Prostate gland (tissue), 2 donors: Measurements from ENCODE around the gene CABP7.

Experiments used
- POLR2A ChIP-seq: fragments of 450-650 bp; IDR thresholded peaks from one replicate; pipeline ENCODE4 v1.6.1; 2016; ENCODE audit warnings: antibody characterized with exemption, mild to moderate bottlenecking
- POLR2AphosphoS5 ChIP-seq: sonication (generic); formaldehyde crosslinking; IDR thresholded peaks from one replicate; pipeline ENCODE4 v1.6.1; 2017; ENCODE audit warnings: antibody characterized with exemption
- TF ChIP-seq, protein P1 (sequence below), 4 experiments: fragments of 200-600 bp in 2 of 4; fragments of 450-650 bp in 2 of 4; sonication (generic) in 2 of 4; IDR thresholded peaks; 1 replicate in 3 of 4; 2 replicates in 1 of 4; pipeline ENCODE4 v1.5.1; 2016 to 2019; ENCODE audit warnings: antibody characterized with exemption in 4 of 4, mild to moderate bottlenecking in 2 of 4, moderate library complexity in 2 of 4

DNA sequence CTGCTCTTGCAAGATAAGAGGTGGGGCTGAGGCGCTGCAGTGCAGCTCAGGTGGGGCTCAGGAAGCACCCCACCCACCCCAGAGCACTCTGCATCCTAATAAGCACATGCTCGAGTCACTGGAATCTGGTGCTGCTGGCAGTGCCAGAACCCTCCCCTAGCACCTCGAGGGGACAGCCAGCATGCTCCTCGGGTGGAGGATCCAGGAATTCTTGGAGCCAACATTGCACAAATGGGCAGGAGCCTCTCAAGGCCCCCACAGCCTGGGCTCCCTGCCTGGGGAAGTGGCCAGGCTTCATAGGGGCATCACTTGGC is 27.5 kb upstream of the CABP7 start:
- TF ChIP-seq, protein P1, sequence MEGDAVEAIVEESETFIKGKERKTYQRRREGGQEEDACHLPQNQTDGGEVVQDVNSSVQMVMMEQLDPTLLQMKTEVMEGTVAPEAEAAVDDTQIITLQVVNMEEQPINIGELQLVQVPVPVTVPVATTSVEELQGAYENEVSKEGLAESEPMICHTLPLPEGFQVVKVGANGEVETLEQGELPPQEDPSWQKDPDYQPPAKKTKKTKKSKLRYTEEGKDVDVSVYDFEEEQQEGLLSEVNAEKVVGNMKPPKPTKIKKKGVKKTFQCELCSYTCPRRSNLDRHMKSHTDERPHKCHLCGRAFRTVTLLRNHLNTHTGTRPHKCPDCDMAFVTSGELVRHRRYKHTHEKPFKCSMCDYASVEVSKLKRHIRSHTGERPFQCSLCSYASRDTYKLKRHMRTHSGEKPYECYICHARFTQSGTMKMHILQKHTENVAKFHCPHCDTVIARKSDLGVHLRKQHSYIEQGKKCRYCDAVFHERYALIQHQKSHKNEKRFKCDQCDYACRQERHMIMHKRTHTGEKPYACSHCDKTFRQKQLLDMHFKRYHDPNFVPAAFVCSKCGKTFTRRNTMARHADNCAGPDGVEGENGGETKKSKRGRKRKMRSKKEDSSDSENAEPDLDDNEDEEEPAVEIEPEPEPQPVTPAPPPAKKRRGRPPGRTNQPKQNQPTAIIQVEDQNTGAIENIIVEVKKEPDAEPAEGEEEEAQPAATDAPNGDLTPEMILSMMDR (IDR thresholded peaks at IDR 0.05), result no peak
- no peak for TF ChIP-seq POLR2A
- TF ChIP-seq POLR2AphosphoS5, result no peak
